GM18873 (cell line): ENCODE data around the gene SPARC.

Experiments
- ATAC-seq: cut with Tn5 transposase; IDR thresholded peaks from one replicate; pipeline ENCODE4 v1.9.1; 2021; ENCODE audit warnings: mild to moderate bottlenecking, moderate library complexity, moderate number of reproducible peaks; ENCODE audit not compliant: unreplicated experiment, low FRiP score

The SPARC gene

DNA sequence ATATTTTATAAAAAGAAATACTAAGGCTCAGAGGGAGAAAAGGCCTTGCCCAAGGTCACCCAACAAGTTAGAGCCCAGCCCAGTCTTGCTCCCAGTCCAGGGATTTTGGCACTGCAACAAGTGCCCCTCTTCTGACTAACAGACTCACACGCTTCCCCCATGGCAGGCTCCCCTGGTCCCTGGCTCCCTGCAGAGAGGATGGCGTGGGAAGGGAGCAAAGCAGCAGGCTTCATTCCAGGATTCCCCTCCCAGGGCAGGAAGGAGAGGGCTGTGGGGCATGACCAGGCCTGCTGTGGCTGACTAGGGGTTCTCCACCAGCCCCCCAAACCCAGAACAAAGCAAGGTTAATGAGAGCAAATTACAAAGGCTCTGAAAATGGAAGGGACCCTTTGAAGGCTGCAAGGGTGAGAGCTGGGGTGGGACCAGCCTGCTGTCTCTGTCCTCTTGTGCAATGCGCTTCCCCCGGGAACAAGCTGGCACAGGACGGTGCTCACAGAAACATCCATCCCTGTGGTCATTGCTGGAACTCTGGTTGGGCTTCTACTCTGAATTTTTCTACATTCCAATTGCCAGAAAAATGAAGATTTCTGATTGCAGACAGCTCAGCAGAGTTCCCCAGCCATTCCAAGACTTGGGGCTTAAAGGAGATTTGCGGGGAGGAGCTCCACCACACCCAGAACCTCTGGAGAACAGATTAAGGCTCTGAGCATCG is 58.4 kb downstream of the SPARC start:
- no peak for ATAC-seq

DNA sequence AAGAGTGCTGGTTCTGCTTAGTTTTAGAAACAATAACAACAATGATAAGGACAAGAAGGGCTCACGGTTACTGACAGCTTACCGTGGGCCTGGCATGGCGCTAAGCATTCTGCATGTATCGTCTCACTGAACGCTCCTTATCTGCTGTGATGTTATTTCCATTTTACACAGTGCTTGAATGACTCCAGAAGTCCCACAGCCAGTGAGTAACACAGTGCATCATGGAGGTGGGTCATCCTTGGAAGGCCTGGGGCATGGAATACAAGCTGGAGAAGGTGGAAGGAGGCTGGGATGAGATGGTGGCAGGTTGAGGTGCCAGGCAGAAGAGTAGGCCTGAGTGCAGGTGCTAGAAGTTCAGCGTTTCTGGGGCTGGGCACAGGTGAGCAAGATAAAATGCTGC is 59.1 kb downstream of the SPARC start:
- ATAC-seq = no peak

DNA sequence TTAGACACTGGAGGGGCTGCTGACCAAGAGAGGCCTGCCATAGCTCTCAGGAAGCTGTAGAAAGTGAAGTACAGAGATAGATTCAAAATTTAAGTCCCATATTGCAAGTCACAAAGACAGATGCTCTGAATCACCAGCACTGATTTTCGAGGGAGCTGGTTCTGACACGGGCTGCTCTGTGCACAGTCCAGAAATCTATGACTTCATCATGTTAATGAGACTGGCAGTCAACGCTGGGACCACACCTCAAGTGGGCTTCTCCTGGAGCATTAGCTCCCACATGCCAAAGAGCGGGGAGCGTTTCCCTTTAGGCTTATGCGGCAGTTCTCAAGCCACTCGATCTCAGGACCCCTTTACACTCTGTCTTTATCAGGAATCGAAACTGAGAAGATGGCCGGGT is 61.4 kb downstream of the SPARC start:
- no peak for ATAC-seq

DNA sequence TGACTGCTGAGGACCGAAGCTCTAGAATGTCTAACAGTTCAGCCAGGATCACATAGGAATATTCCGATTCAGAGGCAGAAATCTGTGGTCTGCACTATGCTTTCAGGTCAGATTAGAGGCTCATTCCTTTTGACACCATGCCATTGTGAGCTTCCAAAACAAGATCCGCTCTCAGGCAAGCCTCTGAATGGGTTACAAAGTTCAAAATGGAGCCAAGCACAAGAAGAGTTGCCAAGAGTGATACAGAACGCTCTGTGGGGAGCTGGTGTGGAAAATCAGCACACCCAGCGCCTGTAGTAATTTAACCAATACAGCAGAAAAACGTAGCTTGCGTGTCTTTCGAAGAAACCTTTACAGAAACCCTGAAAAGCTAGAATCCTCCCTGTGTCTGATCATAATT is 62.2 kb downstream of the SPARC start:
- no peak for ATAC-seq

DNA sequence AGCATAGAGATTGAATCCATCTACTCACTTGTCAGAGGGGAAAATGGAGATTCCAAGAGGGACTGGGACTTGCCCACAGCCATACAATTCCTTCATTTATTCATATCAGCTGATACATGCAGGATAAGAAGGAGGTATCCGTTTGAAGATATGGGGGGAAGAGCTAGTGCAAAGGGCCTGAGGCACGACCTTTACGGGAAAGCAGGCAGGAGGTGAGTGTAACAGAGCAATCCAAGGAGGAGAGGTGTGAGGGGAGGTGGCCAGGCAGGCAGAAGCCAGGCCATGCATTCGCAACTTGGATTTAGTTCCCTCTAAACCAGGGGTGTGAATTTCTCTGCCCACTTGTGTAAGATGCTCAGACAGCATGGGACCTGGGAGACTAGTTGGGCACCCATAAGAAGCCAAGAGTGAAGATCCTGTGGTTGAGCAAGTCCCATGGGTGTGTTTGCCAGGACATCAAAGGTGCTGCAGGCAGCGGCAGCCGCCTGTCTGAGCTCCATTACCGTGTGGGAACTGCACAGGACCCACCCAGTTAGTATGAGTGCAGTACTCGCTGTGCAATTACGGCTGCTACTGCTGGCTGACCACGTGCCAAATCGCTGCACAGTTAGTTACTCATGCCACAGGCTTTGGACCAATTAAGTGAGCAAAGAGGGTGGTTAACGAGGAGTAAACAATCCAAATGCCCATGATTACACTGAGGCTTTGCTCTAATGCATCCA is 64.2 kb downstream of the SPARC start:
- no peak for ATAC-seq

DNA sequence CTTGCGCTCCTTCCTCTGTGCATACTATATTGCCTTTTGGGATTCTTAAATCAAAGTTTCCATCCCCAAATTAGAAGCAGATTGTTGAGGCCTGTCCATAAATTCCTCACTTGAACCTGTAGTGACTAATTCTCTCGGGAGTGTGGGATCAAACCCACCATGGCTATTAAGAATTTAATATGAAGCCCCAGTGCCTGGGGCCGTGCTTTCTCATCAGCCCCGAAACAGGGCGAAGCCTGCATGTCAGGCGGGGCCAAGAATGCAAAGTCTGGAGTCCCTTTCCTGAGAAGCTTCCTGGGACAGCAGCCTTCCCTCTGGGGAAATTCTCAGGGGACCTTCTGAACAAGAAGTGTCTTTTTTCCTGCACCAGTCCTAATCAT is 66.3 kb downstream of the SPARC start:
- ATAC-seq = no peak

DNA sequence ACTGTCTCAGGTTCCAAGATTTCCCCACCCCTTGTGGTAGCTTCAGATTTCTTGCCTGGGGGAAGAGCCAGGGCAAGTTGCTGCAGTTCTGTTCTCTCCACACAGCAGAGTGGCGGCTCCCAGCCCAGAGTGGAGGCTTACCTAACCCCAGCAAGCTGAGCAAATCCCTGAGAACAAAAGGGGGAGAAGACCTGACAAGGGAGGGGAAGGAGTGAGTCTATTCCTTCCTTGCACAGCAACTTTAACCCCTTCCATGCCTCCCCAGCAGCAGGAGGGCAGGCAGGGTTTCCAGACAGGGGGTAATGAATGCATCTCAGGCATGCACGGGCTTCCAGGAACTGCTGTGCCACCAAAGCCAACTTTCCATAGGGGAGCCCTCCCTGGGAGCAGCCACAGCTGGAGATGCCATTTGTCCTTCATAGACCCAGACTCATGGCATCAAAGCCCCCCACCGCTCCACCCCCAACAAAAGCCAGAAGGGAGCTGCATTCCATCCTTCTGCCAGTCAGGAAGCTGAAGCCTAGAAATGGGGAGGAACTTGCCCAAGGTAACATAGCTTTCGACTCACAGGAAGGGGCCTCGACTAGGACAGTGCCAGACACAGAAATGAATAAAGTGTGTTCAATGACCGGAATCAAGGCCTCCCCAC is 66.8 kb downstream of the SPARC start:
- no peak for ATAC-seq

DNA sequence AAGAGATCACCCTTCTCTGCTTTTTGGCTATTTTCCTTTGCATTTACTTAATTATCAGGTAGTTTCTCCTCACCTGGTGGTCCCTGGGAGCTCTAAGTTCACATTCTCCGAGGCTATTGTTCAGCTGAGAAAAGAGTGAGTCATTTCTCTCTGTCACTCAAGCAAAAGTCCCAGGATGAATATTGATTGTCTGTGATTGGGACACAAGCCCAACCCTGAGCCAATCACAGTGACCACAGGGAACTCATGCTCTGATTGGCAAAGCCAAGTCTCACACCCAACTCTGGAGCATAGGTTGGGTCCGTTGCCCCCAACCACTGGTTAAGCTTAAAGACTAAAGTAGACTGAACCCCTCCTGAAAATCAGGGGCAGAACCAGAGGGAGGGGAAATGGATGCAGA is 67.8 kb downstream of the SPARC start:
- ATAC-seq = no peak

DNA sequence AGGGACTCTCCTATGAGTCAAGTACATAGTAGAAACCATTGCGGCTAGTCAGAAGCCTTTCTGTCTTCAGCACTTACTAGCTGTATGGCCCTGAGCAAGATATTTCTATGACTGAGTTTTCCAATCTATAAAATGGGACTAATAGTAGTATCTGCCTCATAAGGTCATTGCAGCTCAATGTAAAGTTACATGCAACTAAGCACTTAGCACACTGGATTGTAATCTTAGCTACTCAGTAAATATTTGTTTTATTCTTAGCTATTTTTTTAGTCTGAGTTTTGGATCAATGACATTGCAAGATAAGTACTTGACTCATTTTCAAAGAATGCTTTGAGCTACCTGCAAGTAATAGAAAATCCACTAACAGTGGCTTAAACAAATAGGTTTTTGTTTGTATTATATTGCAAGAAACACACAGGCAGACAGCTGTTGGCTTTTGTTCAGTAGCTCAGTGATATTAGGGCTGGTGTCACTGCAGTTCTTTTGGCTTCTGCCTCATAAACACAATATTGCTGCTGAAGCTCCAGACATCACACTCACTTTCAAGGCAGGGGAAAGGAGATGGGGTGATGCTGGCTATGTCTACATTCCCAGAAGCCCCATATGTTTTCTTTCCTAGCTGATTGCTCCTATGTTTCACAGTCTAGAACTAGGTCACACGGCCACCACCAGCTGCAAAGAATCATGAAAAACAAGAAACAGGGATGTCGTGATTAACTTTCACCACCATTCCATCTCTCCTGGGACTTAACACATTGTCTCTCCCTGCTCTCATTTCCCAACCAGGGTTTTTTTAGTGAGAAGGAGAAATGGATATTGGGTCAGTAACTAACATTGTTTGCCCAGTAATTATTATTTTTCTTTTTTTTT is 68.6 kb downstream of the SPARC start:
- ATAC-seq = no peak

DNA sequence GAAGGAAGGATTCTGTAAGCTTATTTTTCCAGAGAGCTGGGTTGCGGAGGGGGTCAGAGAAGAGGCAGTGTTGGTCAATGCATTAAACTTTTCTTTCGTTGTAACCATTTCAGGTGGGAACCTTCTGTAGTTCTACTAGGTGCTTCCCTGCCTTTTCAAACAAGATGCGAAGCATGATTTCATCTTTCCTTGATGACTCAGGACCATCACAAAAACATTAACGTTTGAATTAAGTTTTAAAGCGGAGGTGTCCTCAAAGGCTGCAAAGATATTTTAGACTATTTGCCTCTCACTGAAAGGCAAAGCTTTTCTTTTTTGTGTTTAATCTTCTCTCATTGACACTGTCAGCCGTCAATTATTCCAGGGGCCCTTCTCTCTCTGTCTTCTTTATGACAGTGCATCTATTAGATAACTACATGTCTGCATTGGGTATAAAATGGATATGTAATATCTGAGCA is 69.3 kb downstream of the SPARC start:
- ATAC-seq = no peak

DNA sequence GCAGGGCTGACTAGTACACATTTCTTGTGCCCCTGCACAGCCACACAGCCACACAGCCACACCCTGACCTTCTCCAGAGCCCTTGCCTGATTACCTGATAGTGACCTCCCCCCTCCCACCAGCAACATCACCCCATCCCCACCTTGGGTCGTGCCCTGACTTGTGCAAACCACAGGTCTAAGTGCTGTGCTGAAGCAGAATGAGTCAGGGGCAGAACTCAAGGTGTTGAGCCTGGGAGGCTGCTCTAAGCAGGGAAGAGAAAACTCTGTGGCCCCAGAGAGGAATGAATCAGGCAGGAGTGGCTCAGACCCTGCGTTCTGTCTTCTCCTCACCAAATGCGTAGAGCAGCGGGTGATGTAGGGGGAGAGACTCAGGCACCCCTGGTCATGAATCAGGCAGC is 71.3 kb downstream of the SPARC start:
- no peak for ATAC-seq

DNA sequence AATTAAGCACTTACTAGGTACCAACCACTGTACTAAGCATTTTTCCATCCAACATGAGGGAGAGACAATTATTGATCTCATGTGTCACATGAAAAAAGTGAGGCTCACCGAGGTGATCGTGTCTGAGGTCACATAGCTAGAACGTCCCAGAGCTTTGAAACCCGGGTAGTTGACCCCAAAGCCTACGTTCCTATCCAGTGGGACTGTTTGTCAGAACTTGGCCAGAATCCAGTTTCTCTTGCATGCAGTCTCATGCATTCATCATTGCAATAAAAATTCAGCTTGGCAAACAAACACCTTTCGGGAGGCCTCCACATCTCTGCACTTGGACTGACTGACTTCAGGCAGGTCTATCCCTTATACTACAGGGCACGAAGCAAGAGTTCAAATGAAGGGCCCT is 72.2 kb downstream of the SPARC start:
- no peak for ATAC-seq

DNA sequence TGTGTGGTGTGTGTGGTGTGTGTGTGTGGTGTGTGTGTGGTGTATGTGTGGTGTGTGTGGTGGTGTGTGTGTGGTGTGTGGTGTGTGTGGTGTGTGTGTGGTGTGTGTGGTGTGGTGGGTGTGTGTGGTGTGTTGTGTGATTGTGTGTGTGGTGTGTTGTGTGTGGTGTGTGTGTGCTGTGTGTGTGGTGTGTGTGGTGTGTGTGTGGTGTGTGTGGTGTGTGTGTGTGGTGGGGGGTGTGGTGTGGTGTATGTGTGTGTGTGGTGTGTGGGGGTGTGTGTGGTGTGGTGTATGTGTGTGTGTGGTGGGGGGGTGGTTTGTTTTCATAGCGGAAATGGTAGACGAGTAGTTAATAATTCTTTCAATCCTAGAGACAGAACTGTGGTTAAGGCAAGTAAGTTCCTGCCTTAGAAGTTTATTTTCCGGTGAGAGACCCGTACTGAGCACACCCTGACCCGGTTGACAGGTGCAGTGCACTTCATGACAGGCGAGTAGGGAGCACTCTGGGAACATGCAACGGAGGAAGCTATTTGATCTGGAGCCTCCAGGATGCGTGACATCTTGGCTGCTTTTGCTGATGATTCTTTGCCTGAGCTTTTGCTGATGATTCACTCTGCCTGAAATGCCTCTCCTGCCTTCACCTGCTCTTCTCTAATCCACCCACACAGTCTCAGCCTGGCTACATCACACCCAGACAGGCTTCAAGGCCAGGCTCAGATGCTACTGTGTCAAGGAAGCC is 73.9 kb downstream of the SPARC start:
- peak; percentile 78 for ATAC-seq

DNA sequence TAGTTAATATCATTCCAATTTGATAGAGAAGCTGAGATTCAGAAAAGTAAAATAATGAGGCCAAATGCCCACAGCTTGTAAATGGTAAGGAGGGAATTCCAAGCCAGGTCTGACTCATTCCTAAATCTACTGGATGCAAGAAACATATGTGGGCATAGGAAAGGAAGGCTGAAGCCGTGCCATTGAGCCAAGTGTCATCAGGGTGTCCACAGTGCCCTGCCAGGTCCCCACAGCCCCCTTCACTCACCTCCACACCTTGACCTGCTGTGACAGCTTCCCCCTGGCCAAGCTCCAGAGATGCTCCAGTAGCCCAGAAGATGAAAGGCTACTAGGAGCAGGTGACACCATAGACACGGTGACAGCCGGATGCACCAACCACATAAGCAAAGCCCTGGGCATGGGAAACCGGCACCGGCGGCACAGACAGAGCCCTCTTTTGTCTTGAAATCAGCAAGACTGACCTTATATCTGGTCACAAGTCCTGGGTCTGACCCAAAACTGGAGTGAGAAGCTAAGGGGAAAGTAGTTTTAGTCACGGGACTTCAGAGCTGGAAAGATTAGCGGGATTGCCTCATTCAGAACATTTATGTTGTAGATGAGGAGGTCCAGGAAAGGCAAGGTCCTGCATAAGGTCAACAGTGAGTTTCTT is 75.5 kb downstream of the SPARC start:
- ATAC-seq = no peak
